ENCODE results near the gene WWOX. TPM values are rescaled to one million over a fixed set of nuclear protein-coding genes. Genes with fewer than 3 reads are reported as not detected.

WWOX gene
- polyA plus RNA-seq, 2 of the 4 experiments (the other 2 are of a cell fraction): 16.0 to 17.2 TPM

DNA sequence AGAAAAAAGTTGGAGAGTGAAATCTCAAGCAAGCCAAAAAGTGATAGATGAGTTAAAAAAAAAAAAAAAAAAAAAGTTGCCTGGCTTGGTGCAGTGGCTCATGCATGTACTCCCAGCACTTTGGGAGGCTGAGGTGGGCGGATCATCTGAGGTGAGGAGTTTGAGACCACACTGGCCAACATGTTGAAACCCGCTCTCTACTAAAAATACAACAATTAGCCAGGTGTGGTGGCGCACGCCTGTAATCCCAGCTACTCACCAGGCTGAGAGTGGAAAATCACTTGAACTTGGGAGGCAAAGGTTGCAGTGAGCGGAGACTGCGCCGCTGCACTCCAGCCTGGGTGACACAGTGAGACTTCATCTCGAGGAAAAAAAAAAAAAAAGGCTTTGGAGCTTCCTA, 668.8 kb downstream of the WWOX start (continued):
- TF ChIP-seq, protein P1, sequence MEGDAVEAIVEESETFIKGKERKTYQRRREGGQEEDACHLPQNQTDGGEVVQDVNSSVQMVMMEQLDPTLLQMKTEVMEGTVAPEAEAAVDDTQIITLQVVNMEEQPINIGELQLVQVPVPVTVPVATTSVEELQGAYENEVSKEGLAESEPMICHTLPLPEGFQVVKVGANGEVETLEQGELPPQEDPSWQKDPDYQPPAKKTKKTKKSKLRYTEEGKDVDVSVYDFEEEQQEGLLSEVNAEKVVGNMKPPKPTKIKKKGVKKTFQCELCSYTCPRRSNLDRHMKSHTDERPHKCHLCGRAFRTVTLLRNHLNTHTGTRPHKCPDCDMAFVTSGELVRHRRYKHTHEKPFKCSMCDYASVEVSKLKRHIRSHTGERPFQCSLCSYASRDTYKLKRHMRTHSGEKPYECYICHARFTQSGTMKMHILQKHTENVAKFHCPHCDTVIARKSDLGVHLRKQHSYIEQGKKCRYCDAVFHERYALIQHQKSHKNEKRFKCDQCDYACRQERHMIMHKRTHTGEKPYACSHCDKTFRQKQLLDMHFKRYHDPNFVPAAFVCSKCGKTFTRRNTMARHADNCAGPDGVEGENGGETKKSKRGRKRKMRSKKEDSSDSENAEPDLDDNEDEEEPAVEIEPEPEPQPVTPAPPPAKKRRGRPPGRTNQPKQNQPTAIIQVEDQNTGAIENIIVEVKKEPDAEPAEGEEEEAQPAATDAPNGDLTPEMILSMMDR (IDR thresholded peaks at IDR 0.05): no peak

DNA sequence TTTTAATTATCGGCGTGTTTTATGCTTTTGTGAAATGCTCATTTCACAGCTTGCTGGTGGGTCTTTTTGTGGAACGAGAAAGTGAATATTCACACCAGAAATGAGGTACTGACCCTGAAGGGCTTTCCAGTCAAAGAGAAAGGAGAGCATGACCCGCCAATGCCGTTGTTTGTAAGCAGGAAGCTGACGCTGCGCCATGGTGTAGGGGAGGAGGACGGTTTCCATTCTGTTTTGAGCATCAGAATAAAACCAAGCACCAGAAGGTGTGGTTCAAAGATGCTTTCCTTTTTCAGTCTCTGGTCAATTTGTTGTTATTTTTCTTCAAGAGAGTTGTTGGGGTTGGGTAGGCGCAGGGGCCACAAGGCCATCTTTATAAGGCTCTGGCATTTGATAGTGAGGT, 669.3 kb downstream of the WWOX start:
- ChIA-PET POLR2A (no interaction called here), CTCF (interaction anchor here (0.6 to 1.1 kb wide), 3 partner anchors 9 to 475 kb away, joined by 3 read pairs; no protein-coding TSS in a partner anchor)
- Histone ChIP-seq H3K4me3 (no peak overlapping the region), H3K4me1 (no peaks in the 10 kb centered on the region), H3K27ac (no peak overlapping the region), H3K4me2 (no peak overlapping the region), H3K9me3 (no peaks in the 10 kb centered on the region)
- TF ChIP-seq FOSB (CRISPR knock-in tag; IDR thresholded peaks at IDR 0.05): no peak
- no peak for TF ChIP-seq MAZ (IDR thresholded peaks at IDR 0.05; ENCODE audit: borderline replicate concordance, low read depth, low read length)
- TF ChIP-seq BHLHE40 (IDR thresholded peaks at IDR 0.05; ENCODE audit: low read depth, low read length): no peak
- no peak for TF ChIP-seq NFE2L2 (conservative IDR thresholded peaks at IDR 0.05; ENCODE audit: low read length)
- no peak for TF ChIP-seq HOXA7 (CRISPR knock-in tag; IDR thresholded peaks at IDR 0.05)
- TF ChIP-seq EHMT2 (IDR thresholded peaks at IDR 0.05; ENCODE audit: low read depth): no peak
- no peak for TF ChIP-seq SREBF2 (IDR thresholded peaks at IDR 0.05)
- no peak for TF ChIP-seq POLR2A (IDR thresholded peaks at IDR 0.05; ENCODE audit: low read length)
- no peak for TF ChIP-seq HEYL (CRISPR knock-in tag; IDR thresholded peaks at IDR 0.05)
- TF ChIP-seq, protein P2, sequence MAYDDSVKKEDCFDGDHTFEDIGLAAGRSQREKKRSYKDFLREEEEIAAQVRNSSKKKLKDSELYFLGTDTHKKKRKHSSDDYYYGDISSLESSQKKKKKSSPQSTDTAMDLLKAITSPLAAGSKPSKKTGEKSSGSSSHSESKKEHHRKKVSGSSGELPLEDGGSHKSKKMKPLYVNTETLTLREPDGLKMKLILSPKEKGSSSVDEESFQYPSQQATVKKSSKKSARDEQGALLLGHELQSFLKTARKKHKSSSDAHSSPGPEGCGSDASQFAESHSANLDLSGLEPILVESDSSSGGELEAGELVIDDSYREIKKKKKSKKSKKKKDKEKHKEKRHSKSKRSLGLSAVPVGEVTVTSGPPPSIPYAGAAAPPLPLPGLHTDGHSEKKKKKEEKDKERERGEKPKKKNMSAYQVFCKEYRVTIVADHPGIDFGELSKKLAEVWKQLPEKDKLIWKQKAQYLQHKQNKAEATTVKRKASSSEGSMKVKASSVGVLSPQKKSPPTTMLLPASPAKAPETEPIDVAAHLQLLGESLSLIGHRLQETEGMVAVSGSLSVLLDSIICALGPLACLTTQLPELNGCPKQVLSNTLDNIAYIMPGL (CRISPR knock-in tag; IDR thresholded peaks at IDR 0.05; ENCODE audit: borderline replicate concordance): no peak
- TF ChIP-seq EP300 (IDR thresholded peaks at IDR 0.05): no peak
- TF ChIP-seq, protein P3, sequence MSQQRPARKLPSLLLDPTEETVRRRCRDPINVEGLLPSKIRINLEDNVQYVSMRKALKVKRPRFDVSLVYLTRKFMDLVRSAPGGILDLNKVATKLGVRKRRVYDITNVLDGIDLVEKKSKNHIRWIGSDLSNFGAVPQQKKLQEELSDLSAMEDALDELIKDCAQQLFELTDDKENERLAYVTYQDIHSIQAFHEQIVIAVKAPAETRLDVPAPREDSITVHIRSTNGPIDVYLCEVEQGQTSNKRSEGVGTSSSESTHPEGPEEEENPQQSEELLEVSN (IDR thresholded peaks at IDR 0.05; ENCODE audit: borderline replicate concordance, low read depth): no peak
- DNase-seq (ENCODE audit: low read depth in 1 of 2, low spot score in 1 of 2) (no peak), FAIRE-seq (no peak), ATAC-seq (no peak)
- WGBS (ENCODE audit: missing lambda C conversion rate): 70% methylated on average over 9 of the region's 9 CpGs

DNA sequence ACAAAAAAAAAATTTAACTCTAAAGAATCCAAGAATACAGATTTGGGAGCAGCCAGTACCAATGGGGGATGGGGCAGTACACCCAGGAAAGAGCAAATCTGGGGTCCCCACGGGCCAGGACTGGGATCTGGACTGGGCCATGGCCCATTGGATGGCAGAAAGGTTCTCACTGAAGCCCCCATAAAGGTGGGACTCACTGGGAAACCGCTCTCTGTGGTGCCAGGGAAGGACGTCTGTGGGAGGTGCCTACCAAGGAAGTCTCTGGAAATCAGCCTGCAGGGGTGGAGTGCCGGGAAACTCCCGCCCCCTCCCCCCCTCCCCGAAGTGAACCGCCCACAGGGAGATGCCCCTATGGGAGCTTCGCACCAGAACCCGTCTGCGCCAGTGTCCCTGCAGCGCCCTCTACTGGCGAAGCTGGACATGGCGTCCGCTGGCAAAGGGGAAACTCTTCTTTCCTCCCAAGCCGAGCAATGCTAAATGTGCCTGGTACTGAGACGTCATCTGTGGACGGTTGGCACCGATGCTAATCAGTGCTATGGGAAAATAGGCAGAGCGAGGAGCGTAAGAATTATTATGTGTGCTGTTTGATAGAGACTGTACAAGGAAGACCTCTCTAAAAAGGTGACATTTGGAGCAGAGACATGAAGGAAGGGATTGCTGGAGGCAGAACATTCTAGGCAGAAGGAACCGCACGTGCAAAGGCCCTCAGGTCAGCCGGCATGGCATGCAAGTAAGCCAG, 671.1 kb downstream of the WWOX start:
- Histone ChIP-seq H3K27ac (no peak overlapping the region), H3K4me3 (no peak overlapping the region), H3K4me2 (0 out of 3 replicates have a peak overlapping the region, but pooled peaks have one; percentile 21), H3K4me1 (no peaks in the 10 kb centered on the region), H3K9me3 (no peaks in the 10 kb centered on the region)
- no peak for FAIRE-seq
- DNase-seq (ENCODE audit: low read depth in 1 of 2, low spot score in 1 of 2): peak; percentile 19 to 49
- ChIA-PET POLR2A (no interaction called here), CTCF (interaction anchor here (1.1 to 2.3 kb wide), 2 partner anchors 9 to 47 kb away, joined by 5 to 13 read pairs; no protein-coding TSS in a partner anchor)
- TF ChIP-seq FOSB (CRISPR knock-in tag; IDR thresholded peaks at IDR 0.05) (no peak), SMC3 (IDR thresholded peaks at IDR 0.05) (0 out of 3 replicates have a peak, but pooled peaks have one; percentile 14), TP53 (CRISPR knock-in tag; IDR thresholded peaks at IDR 0.05) (no peak), RAD21 (conservative IDR thresholded peaks at IDR 0.05 in 1 of 2, IDR thresholded peaks at IDR 0.05 in 1 of 2) (peak; percentile 25 to 32; a peak in 2 of 5 replicates), HOXB5 (CRISPR knock-in tag; IDR thresholded peaks at IDR 0.05) (no peak), KDM1A (IDR thresholded peaks at IDR 0.05; ENCODE audit: low read depth) (no peak), GATA3 (IDR thresholded peaks at IDR 0.05; ENCODE audit: borderline replicate concordance) (no peak), NFE2L2 (conservative IDR thresholded peaks at IDR 0.05; ENCODE audit: low read length) (no peak), CEBPB (IDR thresholded peaks at IDR 0.05) (no peak), CHD2 (IDR thresholded peaks at IDR 0.05; ENCODE audit: low read length, partially characterized antibody) (no peak)
- TF ChIP-seq, protein P1 (IDR thresholded peaks at IDR 0.05): peak; percentile 37; the same call in 2 of the 3 replicates
- TF ChIP-seq, protein P4, sequence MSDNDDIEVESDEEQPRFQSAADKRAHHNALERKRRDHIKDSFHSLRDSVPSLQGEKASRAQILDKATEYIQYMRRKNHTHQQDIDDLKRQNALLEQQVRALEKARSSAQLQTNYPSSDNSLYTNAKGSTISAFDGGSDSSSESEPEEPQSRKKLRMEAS (IDR thresholded peaks at IDR 0.05): no peak
- 34% methylated on average over 12 of the region's 23 CpGs for WGBS (ENCODE audit: missing lambda C conversion rate)
- peak; percentile 34 to 88; a peak in 3 of 6 replicates for ATAC-seq
